HEK293 (cell line): ENCODE measurements around the gene KIF25.

Experiments
- CTCF ChIP-seq: fragments of 450-650 bp; formaldehyde crosslinking; IDR thresholded peaks from 2 replicates; pipeline ENCODE4 v1.5.1; 2016; ENCODE audit warnings: missing biosample characterization, missing genetic modification characterization
- GLI2 ChIP-seq: fragments of 450-650 bp; formaldehyde crosslinking; IDR thresholded peaks from 2 replicates; pipeline ENCODE4; 2017; ENCODE audit warnings: missing biosample characterization, missing genetic modification characterization, low read depth, borderline replicate concordance
- GLI4 ChIP-seq: fragments of 450-650 bp; formaldehyde crosslinking; IDR thresholded peaks from 2 replicates; pipeline ENCODE4 v1.5.1; 2016; ENCODE audit warnings: missing biosample characterization, missing genetic modification characterization
- GLIS2 ChIP-seq: fragments of 450-650 bp; formaldehyde crosslinking; IDR thresholded peaks from 2 replicates; pipeline ENCODE4 v1.5.1; 2016; ENCODE audit warnings: missing biosample characterization, missing genetic modification characterization
- KLF7 ChIP-seq: fragments of 450-650 bp; formaldehyde crosslinking; IDR thresholded peaks from 2 replicates; pipeline ENCODE4 v1.5.1; 2016; ENCODE audit warnings: missing biosample characterization, missing genetic modification characterization, borderline replicate concordance
- OVOL3 ChIP-seq: fragments of 450-650 bp; formaldehyde crosslinking; IDR thresholded peaks from 2 replicates; pipeline ENCODE4 v1.5.1; 2016; ENCODE audit warnings: missing biosample characterization, missing genetic modification characterization
- PRDM1 ChIP-seq: fragments of 450-650 bp; formaldehyde crosslinking; IDR thresholded peaks from 2 replicates; pipeline ENCODE4; 2016; ENCODE audit warnings: missing biosample characterization, missing genetic modification characterization
- SCRT2 ChIP-seq: fragments of 450-650 bp; formaldehyde crosslinking; IDR thresholded peaks from 2 replicates; pipeline ENCODE4 v1.5.1; 2016; ENCODE audit warnings: missing biosample characterization, missing genetic modification characterization
- SP7 ChIP-seq: fragments of 450-650 bp; formaldehyde crosslinking; IDR thresholded peaks from 2 replicates; pipeline ENCODE4 v1.5.1; 2016; ENCODE audit warnings: missing biosample characterization, missing genetic modification characterization
- YY1 ChIP-seq: fragments of 450-650 bp; formaldehyde crosslinking; IDR thresholded peaks from 2 replicates; pipeline ENCODE4 v1.5.1; 2018; ENCODE audit warnings: missing biosample characterization, missing genetic modification characterization
- ZBTB6 ChIP-seq: fragments of 450-650 bp; formaldehyde crosslinking; IDR thresholded peaks from 2 replicates; pipeline ENCODE4 v1.5.1; 2017; ENCODE audit warnings: missing biosample characterization, missing genetic modification characterization
- ZFHX2 ChIP-seq: fragments of 450-650 bp; formaldehyde crosslinking; conservative IDR thresholded peaks from 2 replicates; pipeline ENCODE4 v1.5.1; 2016; ENCODE audit warnings: missing biosample characterization, missing genetic modification characterization
- ZNF133 ChIP-seq: fragments of 450-650 bp; formaldehyde crosslinking; IDR thresholded peaks from 2 replicates; pipeline ENCODE4 v1.5.1; 2016; ENCODE audit warnings: missing biosample characterization, missing genetic modification characterization
- ZNF146 ChIP-seq: fragments of 450-650 bp; formaldehyde crosslinking; IDR thresholded peaks from 2 replicates; pipeline ENCODE4 v1.5.1; 2016; ENCODE audit warnings: missing biosample characterization, missing genetic modification characterization
- ZNF174 ChIP-seq: fragments of 450-650 bp; formaldehyde crosslinking; IDR thresholded peaks from 2 replicates; pipeline ENCODE4 v1.5.0; 2017; ENCODE audit warnings: missing biosample characterization, mild to moderate bottlenecking, missing genetic modification characterization
- ZNF19 ChIP-seq: fragments of 450-650 bp; formaldehyde crosslinking; IDR thresholded peaks from 2 replicates; pipeline ENCODE4; 2016; ENCODE audit warnings: missing biosample characterization, missing genetic modification characterization, low read depth
- ZNF2 ChIP-seq: fragments of 450-650 bp; formaldehyde crosslinking; IDR thresholded peaks from 2 replicates; pipeline ENCODE4 v1.5.1; 2016; ENCODE audit warnings: missing biosample characterization, missing genetic modification characterization
- ZNF202 ChIP-seq: fragments of 450-650 bp; formaldehyde crosslinking; IDR thresholded peaks from 2 replicates; pipeline ENCODE4 v1.5.1; 2016; ENCODE audit warnings: missing biosample characterization, missing genetic modification characterization, borderline replicate concordance
- ZNF248 ChIP-seq: fragments of 450-650 bp; formaldehyde crosslinking; IDR thresholded peaks from 2 replicates; pipeline ENCODE4 v1.5.1; 2017; ENCODE audit warnings: missing biosample characterization, missing genetic modification characterization
- ZNF341 ChIP-seq: fragments of 450-650 bp; formaldehyde crosslinking; IDR thresholded peaks from 2 replicates; pipeline ENCODE4; 2016; ENCODE audit warnings: low read depth, missing biosample characterization, missing genetic modification characterization
- ZNF362 ChIP-seq: fragments of 450-650 bp; formaldehyde crosslinking; IDR thresholded peaks from 2 replicates; pipeline ENCODE4 v1.5.1; 2016; ENCODE audit warnings: missing biosample characterization, missing genetic modification characterization
- ZNF37A ChIP-seq: fragments of 450-650 bp; IDR thresholded peaks from 2 replicates; pipeline ENCODE4 v1.5.1; 2018; ENCODE audit warnings: missing biosample characterization, missing genetic modification characterization
- ZNF433 ChIP-seq: fragments of 450-650 bp; formaldehyde crosslinking; IDR thresholded peaks from 2 replicates; pipeline ENCODE4 v1.5.1; 2016; ENCODE audit warnings: missing biosample characterization, missing genetic modification characterization, low read depth
- ZNF48 ChIP-seq: fragments of 450-650 bp; formaldehyde crosslinking; IDR thresholded peaks from 2 replicates; pipeline ENCODE4 v1.5.1; 2016; ENCODE audit warnings: missing biosample characterization, missing genetic modification characterization
- ZNF513 ChIP-seq: fragments of 450-650 bp; IDR thresholded peaks from 2 replicates; pipeline ENCODE4 v1.5.1; 2018; ENCODE audit warnings: missing biosample characterization, missing genetic modification characterization
- ZNF521 ChIP-seq: fragments of 450-650 bp; formaldehyde crosslinking; IDR thresholded peaks from 2 replicates; pipeline ENCODE4 v1.5.1; 2017; ENCODE audit warnings: missing biosample characterization, mild to moderate bottlenecking, missing genetic modification characterization
- ZNF530 ChIP-seq: fragments of 450-650 bp; formaldehyde crosslinking; IDR thresholded peaks from 2 replicates; pipeline ENCODE4 v1.5.1; 2016; ENCODE audit warnings: low read depth, missing biosample characterization, missing genetic modification characterization
- ZNF549 ChIP-seq: fragments of 450-650 bp; IDR thresholded peaks from 2 replicates; pipeline ENCODE4 v1.5.1; 2018; ENCODE audit warnings: missing biosample characterization, missing genetic modification characterization, mild to moderate bottlenecking, inconsistent platforms, moderate library complexity
- ZNF580 ChIP-seq: fragments of 450-650 bp; formaldehyde crosslinking; IDR thresholded peaks from 2 replicates; pipeline ENCODE4 v1.5.1; 2016; ENCODE audit warnings: missing biosample characterization, missing genetic modification characterization
- ZNF585B ChIP-seq: fragments of 450-650 bp; formaldehyde crosslinking; IDR thresholded peaks from 2 replicates; pipeline ENCODE4 v1.5.1; 2016; ENCODE audit warnings: missing biosample characterization, missing genetic modification characterization
- ZNF610 ChIP-seq: fragments of 450-650 bp; formaldehyde crosslinking; IDR thresholded peaks from 2 replicates; pipeline ENCODE4 v1.5.1; 2016; ENCODE audit warnings: missing biosample characterization, missing genetic modification characterization, borderline replicate concordance
- ZNF654 ChIP-seq: fragments of 450-650 bp; formaldehyde crosslinking; IDR thresholded peaks from 2 replicates; pipeline ENCODE4 v1.5.1; 2016; ENCODE audit warnings: low read depth, missing biosample characterization, missing genetic modification characterization
- ZNF677 ChIP-seq: fragments of 450-650 bp; IDR thresholded peaks from 2 replicates; pipeline ENCODE4 v1.5.0; 2018; ENCODE audit warnings: missing biosample characterization, mild to moderate bottlenecking, missing genetic modification characterization, moderate library complexity
- ZSCAN18 ChIP-seq: fragments of 450-650 bp; formaldehyde crosslinking; IDR thresholded peaks from 2 replicates; pipeline ENCODE4 v1.5.1; 2016; ENCODE audit warnings: missing biosample characterization, missing genetic modification characterization

The KIF25 gene

GRCh38 chr6:168035661-168036545, 38.4 kb downstream of the KIF25 start (continued):
- TF ChIP-seq ZNF513 = no peak; the same call in 1 of the 2 replicates
- TF ChIP-seq ZNF521 (tag by site-specific recombination) = no peak
- TF ChIP-seq ZNF2 = peak; percentile 75; the same call in 1 of the 2 replicates
- TF ChIP-seq ZNF530 = peak; percentile 96; the same call in 1 of the 2 replicates
- no peak for TF ChIP-seq PRDM1 (tag by site-specific recombination)
- TF ChIP-seq SP7 (tag by site-specific recombination) = peak; percentile 98
- TF ChIP-seq GLI2 = no peak
- no peak for TF ChIP-seq ZNF677 (tag by site-specific recombination)
- TF ChIP-seq ZNF19 (tag by site-specific recombination) = no peak
- TF ChIP-seq ZFHX2 = no peak
- TF ChIP-seq KLF7 (tag by site-specific recombination) = no peak
- no peak for TF ChIP-seq ZNF585B (tag by site-specific recombination)
- no peak for TF ChIP-seq YY1 (tag by site-specific recombination)
- no peak for TF ChIP-seq GLI4 (tag by site-specific recombination)
- no peak for TF ChIP-seq ZNF610 (tag by site-specific recombination)
- TF ChIP-seq ZNF549 = no peak
- TF ChIP-seq GLIS2 (tag by site-specific recombination) = peak; percentile 85
- no peak for TF ChIP-seq ZNF146 (tag by site-specific recombination)
- TF ChIP-seq ZNF362 (tag by site-specific recombination) = no peak
- TF ChIP-seq ZNF654 (tag by site-specific recombination) = no peak
- no peak for TF ChIP-seq ZNF133 (tag by site-specific recombination)
- TF ChIP-seq CTCF (tag by site-specific recombination) = no peak
- TF ChIP-seq ZNF48 (tag by site-specific recombination) = no peak
- no peak for TF ChIP-seq ZBTB6 (tag by site-specific recombination)
- TF ChIP-seq ZSCAN18 (tag by site-specific recombination) = no peak
- peak; percentile 11; the same call in 1 of the 2 replicates for TF ChIP-seq OVOL3 (tag by site-specific recombination)
- TF ChIP-seq ZNF174 (tag by site-specific recombination) = no peak
- TF ChIP-seq ZNF202 = no peak
- TF ChIP-seq ZNF37A (tag by site-specific recombination) = no peak
- TF ChIP-seq SCRT2 (tag by site-specific recombination) = peak; percentile 84; the same call in 1 of the 2 replicates
- TF ChIP-seq ZNF580 (tag by site-specific recombination) = no peak
- TF ChIP-seq ZNF248 (tag by site-specific recombination) = no peak
- no peak for TF ChIP-seq ZNF433 (tag by site-specific recombination)
- TF ChIP-seq ZNF341 (tag by site-specific recombination) = peak; percentile 79
